AG09319 (cell line): ENCODE measurements around the gene FAM20C.

Source experiments
- DNase-seq: peaks from one replicate; pipeline ENCODE4 v3.0.0-alpha.2; 2010; ENCODE audit warnings: low read depth; ENCODE audit errors: extremely low read depth
- TF ChIP-seq, protein P1 (sequence below): IDR thresholded peaks from 2 replicates; pipeline ENCODE4 v1.5.1; 2011; ENCODE audit warnings: low read depth, mild to moderate bottlenecking, inconsistent platforms, low read length, moderate library complexity

Gene FAM20C

DNA sequence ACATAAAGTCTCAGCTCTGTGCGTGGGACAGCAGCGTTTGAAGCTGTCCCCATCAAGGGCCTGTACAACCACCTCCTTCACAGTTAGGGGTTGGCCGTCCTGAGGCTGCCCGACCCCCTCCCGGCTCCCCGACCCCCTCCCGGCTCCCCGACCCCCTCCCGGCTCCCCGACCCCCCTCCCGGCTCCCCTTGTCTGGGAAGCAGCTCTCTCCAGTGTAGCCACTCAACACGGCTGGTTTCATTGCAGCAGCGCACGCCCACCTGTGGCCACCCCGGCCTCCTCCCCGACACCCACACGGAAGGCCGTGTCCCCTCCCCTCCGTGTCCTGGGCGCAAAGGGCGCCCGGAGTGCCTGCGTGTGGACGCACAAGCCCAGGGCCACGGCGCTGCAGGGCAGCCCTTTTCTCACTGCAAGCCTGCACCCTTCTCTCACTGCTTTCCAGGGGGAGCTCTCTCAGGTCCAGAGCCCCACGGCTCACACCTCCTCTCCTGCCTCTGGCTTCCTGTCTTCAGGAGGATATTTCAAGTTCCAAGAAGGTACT, 20.9 kb upstream of the FAM20C start:
- TF ChIP-seq, protein P1, sequence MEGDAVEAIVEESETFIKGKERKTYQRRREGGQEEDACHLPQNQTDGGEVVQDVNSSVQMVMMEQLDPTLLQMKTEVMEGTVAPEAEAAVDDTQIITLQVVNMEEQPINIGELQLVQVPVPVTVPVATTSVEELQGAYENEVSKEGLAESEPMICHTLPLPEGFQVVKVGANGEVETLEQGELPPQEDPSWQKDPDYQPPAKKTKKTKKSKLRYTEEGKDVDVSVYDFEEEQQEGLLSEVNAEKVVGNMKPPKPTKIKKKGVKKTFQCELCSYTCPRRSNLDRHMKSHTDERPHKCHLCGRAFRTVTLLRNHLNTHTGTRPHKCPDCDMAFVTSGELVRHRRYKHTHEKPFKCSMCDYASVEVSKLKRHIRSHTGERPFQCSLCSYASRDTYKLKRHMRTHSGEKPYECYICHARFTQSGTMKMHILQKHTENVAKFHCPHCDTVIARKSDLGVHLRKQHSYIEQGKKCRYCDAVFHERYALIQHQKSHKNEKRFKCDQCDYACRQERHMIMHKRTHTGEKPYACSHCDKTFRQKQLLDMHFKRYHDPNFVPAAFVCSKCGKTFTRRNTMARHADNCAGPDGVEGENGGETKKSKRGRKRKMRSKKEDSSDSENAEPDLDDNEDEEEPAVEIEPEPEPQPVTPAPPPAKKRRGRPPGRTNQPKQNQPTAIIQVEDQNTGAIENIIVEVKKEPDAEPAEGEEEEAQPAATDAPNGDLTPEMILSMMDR, result no peak
- no peak for DNase-seq

GRCh38 chr7:171912-172515, 20.4 kb upstream of the FAM20C start:
- no peak for DNase-seq
- TF ChIP-seq, protein P1, result no peak

GRCh38 chr7:173209-173918, 19.0 kb upstream of the FAM20C start:
- TF ChIP-seq, protein P1, result no peak
- DNase-seq, result no peak

DNA sequence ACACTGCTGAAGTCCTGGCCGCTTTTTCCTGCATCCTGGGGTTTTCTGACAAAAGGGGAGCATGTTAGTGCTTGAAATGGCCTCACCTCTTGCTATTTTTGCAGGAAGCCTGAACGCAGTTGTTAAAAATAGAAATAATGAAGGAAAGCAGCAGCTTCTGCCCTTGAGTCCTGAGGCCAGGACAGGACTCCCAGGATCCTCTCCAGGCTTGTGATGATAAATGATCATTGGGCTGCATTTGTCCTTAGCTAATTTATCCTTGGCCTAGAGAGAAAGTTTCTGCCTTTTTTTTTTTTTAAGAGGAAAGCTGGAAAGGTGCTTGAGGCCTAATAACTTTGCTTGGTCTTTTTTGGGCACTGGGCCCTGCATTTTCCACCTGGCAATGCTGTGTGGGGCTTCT, 17.7 kb upstream of the FAM20C start:
- DNase-seq, result no peak
- TF ChIP-seq, protein P1, result no peak

DNA sequence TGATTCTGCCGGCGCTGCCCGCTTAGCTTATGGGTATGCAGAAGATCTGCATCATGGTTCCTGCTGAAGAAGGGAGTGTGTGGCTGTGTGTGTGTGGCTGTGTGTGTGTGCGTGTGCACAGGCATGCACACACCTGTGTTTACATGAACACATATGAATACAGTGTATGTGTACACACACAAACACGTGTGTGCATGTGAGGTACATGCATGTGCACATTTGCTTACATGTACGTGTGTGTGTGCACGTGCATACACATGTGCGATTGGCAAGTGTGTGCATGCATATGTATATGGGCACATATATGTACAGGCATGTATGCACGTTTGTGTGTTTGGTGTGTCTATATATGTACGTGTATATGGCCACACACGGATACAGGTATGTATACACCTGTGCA, 16.4 kb upstream of the FAM20C start:
- TF ChIP-seq, protein P1, result no peak
- DNase-seq, result no peak

- TF ChIP-seq, protein P1, result no peak
- no peak for DNase-seq
These were observed 16.0 kb upstream of the FAM20C start for GRCh38 chr7:176381-176780.

- no peak for DNase-seq
- TF ChIP-seq, protein P1, result no peak
These were observed 15.4 kb upstream of the FAM20C start for GRCh38 chr7:176786-177459.
